Measurements from ENCODE around the gene AFG3L2.
"Not testable (repeated sequence)": the region's sequence is repeated elsewhere in the genome, so short reads cannot be mapped to it uniquely, and the experiment has no call there.

Gene AFG3L2

DNA sequence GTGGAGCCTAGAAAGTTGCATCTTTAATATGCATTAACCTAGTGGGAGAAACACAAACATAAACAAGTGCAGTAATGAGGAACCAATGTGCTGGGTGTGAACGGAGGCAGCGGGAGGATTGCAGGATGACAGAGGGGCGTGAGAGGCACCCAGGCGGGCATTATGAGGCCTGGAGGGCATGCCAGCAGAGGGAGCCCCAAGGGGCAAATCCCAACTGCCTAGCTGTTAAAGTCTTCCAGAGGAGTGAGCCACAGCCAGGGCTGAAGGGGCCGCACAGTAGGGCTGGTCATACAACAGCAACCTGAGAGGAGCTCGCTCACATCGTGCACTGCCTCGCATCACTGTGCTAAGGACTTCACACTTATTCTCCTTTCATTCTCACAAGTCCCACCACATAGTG is 17.4 kb upstream of the AFG3L2 start:
- DNase-seq = no peak

GRCh38 chr18:12393998-12394397 is 17.0 kb upstream of the AFG3L2 start:
- no peak for DNase-seq

DNA sequence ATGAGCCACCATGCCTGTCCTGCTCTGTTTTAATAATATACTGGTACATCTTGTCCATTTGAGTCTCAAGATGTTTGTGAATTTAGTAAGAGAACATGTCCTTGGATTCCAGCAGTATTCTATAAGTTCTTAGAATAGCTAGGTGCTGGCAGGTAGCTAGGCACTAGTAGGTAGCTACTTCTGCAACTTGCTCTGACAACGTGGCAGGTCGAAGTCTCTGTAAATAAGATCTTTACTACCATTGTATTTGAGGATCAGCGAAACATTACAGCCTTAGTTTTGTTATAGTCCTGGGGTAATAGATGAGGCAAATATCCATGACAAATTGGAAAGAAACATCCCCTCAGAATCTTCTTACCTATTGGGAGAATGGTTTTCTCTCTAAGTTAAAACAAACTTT is 16.5 kb upstream of the AFG3L2 start:
- no peak for DNase-seq

DNA sequence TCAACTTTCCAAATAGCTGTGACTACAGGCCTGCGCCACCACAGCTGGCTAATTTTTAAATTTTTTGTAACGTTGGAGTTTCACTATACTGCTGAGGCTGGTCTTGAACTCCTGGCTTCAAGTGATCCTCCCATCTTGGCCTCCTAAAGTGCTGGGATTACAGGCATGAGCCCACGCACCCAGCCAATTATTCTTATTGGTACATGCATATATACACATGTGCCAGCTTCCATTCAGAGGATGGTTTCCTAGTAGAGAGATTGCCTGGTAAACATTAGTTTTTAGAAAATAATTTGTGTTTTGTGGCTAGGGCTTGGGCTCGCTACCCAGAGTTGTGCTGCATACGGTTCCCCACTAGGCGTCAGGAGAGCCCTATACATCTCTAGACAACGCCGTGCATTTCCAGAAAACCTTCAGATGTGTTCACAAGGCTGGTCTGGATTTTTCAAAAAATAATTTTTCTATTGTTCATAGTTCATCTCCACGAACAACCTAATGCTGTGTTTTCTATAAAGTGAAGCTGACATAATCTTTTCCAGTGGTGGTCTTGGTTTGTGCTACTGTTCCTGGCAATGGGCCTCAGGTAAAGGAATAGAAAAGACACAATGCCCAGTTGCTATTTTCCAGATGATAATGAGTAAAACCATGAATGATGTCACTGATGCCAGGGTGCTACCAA is 14.6 kb upstream of the AFG3L2 start:
- no peak for DNase-seq

- DNase-seq = no peak
Measured at GRCh38 chr18:12388442-12388841, 11.4 kb upstream of the AFG3L2 start.

- DNase-seq = no peak
Measured at GRCh38 chr18:12384261-12384660, 7.2 kb upstream of the AFG3L2 start.

DNA sequence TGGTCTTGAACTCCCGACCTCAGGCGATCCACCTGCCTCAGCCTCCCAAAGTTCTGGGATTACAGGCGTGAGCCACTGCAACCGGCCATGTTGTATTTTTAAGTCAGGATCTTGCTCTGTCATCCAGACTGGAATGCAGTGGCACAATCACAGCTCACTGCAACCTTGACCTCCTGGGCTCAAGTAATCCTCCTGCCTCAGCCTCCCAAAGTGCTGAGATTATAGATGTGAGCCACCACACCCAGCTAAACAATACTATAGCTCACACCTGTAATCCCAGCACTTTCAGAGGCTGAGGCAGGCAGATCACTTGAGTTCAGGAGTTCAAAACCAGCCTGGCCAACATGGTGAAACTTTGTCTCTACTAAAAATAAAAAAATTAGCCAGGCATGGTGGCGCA is 6.7 kb upstream of the AFG3L2 start:
- not testable (repeated sequence) for DNase-seq

- DNase-seq = not testable (repeated sequence)
Measured at GRCh38 chr18:12382221-12382814, 5.3 kb upstream of the AFG3L2 start.

- DNase-seq = not testable (repeated sequence)
Measured at GRCh38 chr18:12378198-12378558, 1.2 kb upstream of the AFG3L2 start.

DNA sequence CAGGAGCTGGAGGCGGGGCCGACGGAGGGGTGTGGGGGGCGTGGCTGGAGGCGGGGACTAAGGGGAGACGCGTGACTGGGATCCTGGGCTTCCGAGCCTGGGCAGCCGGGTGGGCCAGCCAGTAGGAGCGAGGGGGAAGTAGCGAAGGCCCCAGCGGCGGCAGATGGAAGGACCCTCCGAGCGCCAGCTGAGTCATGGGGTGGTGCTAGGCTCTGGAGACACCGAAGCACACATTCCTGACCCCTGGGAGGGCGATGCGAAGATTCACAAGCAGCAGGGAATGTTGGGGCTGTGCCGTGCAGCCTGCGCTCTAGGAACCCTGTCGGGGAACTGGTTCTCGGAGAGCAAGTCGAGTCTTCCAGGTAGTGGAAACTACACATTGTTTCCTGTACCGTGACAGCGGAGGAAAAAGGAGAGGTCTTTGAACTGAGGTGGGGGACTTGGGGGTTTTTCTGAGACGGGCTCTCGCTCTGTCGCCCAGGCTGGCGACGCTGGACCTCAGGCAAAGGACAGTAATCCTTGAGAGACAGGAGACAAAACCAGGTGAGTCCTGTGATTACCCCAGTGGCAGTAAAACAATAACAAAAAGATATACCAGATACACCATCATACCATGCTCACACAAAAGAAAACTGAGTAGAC is 650 bp upstream of the AFG3L2 start:
- DNase-seq = no peak

DNA sequence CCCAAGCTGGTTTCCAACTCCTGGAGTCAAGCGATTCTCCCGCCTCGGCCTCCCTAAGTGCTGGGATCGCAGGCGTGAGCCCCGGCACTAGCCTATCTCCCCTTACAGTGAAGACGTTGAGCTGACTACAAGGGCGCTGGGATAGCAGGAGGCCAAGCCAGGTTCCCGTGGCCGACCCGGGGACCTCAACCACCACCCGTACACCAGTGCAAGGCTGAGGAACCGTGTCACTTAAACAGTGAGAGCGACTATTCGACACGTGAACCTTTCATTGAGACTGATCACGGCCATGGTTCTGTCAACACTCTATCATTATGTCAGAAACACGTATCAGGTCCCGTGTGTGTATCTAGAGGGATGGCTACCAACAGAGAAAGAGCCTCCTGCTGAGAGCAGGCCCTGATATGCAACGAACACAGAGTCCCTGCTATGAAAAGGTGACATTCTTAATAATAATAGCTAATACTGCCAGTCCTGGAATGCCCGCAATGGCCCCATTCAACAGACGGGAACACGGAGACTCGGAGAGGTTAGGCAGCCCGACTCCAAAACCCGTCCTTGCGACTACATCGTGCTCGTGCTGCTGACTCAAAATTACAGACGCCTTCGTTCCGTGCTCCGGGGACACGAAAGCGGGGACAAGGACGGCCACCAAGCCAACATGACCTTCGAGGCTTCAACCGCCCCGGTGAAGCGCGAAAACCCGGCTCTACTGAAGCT is 833 bp downstream of the AFG3L2 start:
- DNase-seq = no peak

DNA sequence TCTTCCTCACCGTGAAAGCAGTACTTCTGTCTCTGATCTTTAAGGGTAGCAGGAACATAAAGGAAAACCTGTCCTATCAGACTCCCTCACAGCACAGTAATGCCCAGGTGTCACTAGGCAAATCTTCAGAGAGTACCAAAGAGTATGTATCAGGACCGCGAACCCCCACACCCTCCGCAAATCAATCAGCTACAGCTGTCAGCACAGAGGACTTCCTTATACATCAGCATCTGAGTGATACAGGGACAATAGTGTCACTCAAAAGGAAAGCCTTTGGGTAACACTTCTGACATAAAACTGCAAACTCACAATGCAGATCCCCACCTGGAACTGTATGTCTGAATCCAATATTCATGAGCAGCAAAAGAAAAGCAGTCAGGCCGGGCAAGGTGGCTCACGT is 2.6 kb downstream of the AFG3L2 start:
- DNase-seq = no peak

GRCh38 chr18:12373771-12374116 is 3.3 kb downstream of the AFG3L2 start:
- DNase-seq = no peak

DNA sequence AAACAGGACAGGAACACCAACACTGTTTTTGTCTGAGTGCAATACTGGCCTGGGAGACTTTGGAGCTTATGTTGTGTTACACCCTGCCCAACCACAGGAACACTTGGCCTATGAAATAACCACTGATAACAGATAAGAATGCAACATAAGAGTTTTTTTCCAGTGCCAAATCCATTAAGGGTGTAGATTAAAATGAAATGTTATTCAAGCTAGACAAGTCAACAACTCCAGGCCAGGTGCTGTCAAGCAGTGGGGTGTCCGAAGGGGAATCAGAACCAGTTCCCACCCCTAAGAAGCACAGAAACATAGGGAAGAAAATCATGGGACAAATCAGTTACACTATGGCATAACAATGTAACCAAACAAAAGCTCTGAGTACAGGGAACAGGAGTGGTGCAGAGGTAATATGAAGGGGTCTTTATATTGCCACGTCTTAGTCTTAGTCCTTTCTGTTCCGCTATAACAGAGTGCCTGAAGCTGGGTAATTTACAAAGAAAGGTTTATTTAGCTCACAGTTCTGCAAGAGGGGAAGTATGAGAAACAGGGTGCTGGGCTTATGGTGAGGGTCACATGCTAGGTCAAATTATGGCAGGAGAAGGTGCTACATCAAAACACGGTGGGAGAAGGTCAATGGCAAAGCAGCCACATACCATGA is 3.8 kb downstream of the AFG3L2 start:
- no peak for DNase-seq

DNA sequence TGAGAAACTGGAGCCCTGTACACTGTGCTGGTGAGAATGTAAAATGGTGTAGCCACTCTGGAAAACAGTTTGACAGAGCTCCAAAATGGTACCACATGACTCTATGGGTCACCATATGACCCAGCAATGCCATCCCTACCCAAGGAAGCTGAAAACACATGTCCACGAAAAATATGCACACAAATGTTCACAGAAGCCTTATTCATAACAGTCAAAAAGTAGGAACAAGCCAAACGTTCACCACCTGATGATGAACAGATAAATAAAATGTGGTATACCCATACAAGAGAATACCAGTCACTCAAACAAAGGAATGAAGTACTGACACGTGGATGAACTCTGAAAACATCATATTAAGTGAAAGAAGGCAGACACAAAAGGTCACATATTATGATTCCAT is 4.6 kb downstream of the AFG3L2 start:
- no peak for DNase-seq

GRCh38 chr18:12371590-12371989 is 5.4 kb downstream of the AFG3L2 start:
- DNase-seq = no peak

DNA sequence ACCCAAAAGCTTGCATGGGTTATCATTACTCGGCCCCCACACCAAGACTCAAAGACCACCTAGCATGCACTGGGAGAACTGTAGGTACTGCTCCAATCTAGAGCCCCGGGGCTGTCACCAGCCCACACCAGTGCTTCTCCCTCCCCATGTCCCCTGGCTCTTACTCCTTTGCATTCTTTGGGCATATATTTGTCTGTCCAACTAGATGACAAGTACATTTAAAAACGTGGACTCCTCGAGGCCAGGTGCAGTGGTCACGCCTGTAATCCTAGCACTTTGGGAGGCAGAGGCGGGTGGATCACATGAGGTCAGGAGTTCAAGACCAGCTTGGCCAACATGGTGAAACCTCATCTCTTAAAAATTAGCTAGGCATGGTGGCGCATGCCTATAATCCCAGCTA is 7.8 kb downstream of the AFG3L2 start:
- no peak for DNase-seq

GRCh38 chr18:12366784-12367183 is 10.2 kb downstream of the AFG3L2 start:
- no peak for DNase-seq

GRCh38 chr18:12366379-12366778 is 10.6 kb downstream of the AFG3L2 start:
- no peak for DNase-seq

DNA sequence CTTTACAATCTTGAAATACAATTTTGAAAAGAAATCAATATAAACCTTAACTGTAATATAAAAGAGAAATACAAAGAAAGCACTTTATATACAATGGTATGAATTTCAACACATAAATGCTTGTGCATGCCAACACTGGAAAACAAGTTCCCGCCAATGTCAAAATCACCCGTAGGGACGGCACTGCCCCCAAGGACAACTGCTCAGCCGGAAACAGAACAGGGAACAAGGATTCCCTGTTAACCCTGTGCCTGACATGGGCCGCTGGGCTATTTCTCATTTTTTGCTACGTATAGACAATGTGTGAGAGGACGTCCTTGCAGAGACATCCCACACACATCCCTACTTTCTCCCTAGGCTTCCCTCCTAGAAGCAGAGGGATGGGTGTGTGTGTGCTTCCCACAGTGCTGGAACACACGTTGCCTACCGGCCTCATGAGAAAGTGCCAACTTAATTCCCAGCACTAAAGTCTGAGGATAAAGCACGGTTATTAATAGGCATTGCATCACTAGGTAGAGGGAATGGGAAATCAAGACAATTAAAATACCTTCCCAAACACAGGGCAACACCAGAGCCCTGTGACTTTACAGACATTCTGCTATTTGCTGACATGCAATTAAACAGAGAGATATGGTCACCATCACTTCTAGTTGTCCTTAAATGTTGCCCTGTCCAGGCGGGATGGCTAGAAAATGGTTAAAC is 14.4 kb downstream of the AFG3L2 start:
- DNase-seq = no peak

GRCh38 chr18:12361770-12362378 is 15.2 kb downstream of the AFG3L2 start:
- DNase-seq = no peak

DNA sequence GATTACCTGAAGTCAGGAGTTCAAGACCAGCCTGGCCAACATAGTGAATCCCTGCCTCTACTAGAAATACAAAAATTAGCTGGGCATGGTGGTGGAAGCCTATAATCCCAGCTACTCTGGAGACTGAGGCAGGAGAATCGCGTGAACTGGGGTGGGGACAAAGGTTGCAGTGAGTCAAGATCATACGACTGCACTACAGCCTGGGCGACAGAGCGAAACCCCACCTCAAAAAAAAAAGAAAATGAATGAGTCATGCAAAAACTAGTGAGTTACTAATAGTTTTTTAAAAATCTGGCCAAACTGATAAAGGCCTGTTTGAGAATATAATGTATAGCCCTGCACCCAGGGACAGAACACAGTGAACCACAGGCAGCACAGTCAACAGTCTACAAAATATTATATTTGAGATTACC is 17.5 kb downstream of the AFG3L2 start:
- DNase-seq = no peak

All from GOT3 (cell line).